Frontal cortex (tissue), 4 donors: ENCODE measurements around the gene MBD5. TPM values are rescaled to one million over a fixed set of nuclear protein-coding genes. Genes with fewer than 3 reads are reported as not detected.

Experiments used
- DNase-seq, 2 donors: peaks; one replicate each; pipeline ENCODE4 v3.0.0; 2012; ENCODE audit warnings: low spot score in 2 of 2
- FAIRE-seq: peaks from 2 replicates; lab custom pipeline; 2012; peaks lifted over from hg19 to GRCh38; lab: Jason Lieb, UNC
- total RNA-seq: library from RNA; depleted of rRNA; stranded (reverse); fragments of >200 nt; gene quantifications from one replicate; pipeline ENCODE4 v1.2.3, GENCODE V29; 2014
- donor health status: control.
- donor health status: control.
- donor health status: control.

The MBD5 gene
- total RNA-seq, 1 donor from 2014 or later: 29.3 TPM

GRCh38 chr2:148402786-148403185 lies 381.9 kb downstream of the MBD5 start:
- FAIRE-seq (no peak), DNase-seq (no peak)

GRCh38 chr2:148410899-148411298 lies 390.0 kb downstream of the MBD5 start:
- FAIRE-seq (no peak), DNase-seq (no peak)

- FAIRE-seq (no peak), DNase-seq (no peak)
These were observed 395.4 kb downstream of the MBD5 start for GRCh38 chr2:148416248-148416647.

- no peak for FAIRE-seq
- no peak for DNase-seq
These were observed 409.2 kb downstream of the MBD5 start for GRCh38 chr2:148430101-148430500.

- no peak for FAIRE-seq
- DNase-seq: no peak
These were observed 427.0 kb downstream of the MBD5 start for GRCh38 chr2:148447877-148448276.

GRCh38 chr2:148450531-148450930 lies 429.6 kb downstream of the MBD5 start:
- FAIRE-seq (no peak), DNase-seq (no peak)

GRCh38 chr2:148451046-148451445 lies 430.2 kb downstream of the MBD5 start:
- FAIRE-seq (no peak), DNase-seq (no peak)

GRCh38 chr2:148455791-148456190 lies 434.9 kb downstream of the MBD5 start:
- DNase-seq: no peak

GRCh38 chr2:148458171-148458570 lies 437.3 kb downstream of the MBD5 start:
- no peak for FAIRE-seq

More at GRCh38 chr2:148455791-148456190, 434.9 kb downstream of the MBD5 start:
- no peak for FAIRE-seq

GRCh38 chr2:148459377-148459778 lies 438.5 kb downstream of the MBD5 start:
- FAIRE-seq (no peak), DNase-seq (no peak)

More at GRCh38 chr2:148458171-148458570, 437.3 kb downstream of the MBD5 start:
- no peak for DNase-seq

GRCh38 chr2:148461876-148462275 lies 441.0 kb downstream of the MBD5 start:
- DNase-seq: no peak
- no peak for FAIRE-seq

- FAIRE-seq (no peak), DNase-seq (no peak)
These were observed 454.7 kb downstream of the MBD5 start for GRCh38 chr2:148475626-148476025.

- no peak for DNase-seq
- no peak for FAIRE-seq
These were observed 458.5 kb downstream of the MBD5 start for GRCh38 chr2:148479398-148479797.

- FAIRE-seq (no peak), DNase-seq (no peak)
These were observed 462.8 kb downstream of the MBD5 start for GRCh38 chr2:148483665-148484064.

- DNase-seq: no peak
- no peak for FAIRE-seq
These were observed 463.2 kb downstream of the MBD5 start for GRCh38 chr2:148484066-148484465.

- FAIRE-seq (no peak), DNase-seq (no peak)
These were observed 465.8 kb downstream of the MBD5 start for GRCh38 chr2:148486655-148487054.

GRCh38 chr2:148487439-148487838 lies 466.5 kb downstream of the MBD5 start:
- no peak for FAIRE-seq
- no peak for DNase-seq

- FAIRE-seq (no peak), DNase-seq (no peak)
These were observed 470.0 kb downstream of the MBD5 start for GRCh38 chr2:148490840-148491439.

- no peak for DNase-seq
- FAIRE-seq: no peak
These were observed 473.1 kb downstream of the MBD5 start for GRCh38 chr2:148493822-148494563.

GRCh38 chr2:148495586-148495985 lies 474.7 kb downstream of the MBD5 start:
- no peak for DNase-seq
- FAIRE-seq: no peak

- DNase-seq (no peak), FAIRE-seq (no peak)
These were observed 480.7 kb downstream of the MBD5 start for GRCh38 chr2:148501545-148501944.

- FAIRE-seq (no peak), DNase-seq (no peak)
These were observed 482.6 kb downstream of the MBD5 start for GRCh38 chr2:148503516-148503915.
